GM20431 (cell line): ENCODE data around the gene ANKMY1.

Experiments
- in situ Hi-C: fragments of 300-500 bp; cut with MseI, MboI; formaldehyde crosslinking; loops from one replicate; pipeline ENCODE4 v1.15.0; 2020; ENCODE audit warnings: low sequenced_read_pairs; ENCODE audit not compliant: unreplicated experiment

The ANKMY1 gene

DNA sequence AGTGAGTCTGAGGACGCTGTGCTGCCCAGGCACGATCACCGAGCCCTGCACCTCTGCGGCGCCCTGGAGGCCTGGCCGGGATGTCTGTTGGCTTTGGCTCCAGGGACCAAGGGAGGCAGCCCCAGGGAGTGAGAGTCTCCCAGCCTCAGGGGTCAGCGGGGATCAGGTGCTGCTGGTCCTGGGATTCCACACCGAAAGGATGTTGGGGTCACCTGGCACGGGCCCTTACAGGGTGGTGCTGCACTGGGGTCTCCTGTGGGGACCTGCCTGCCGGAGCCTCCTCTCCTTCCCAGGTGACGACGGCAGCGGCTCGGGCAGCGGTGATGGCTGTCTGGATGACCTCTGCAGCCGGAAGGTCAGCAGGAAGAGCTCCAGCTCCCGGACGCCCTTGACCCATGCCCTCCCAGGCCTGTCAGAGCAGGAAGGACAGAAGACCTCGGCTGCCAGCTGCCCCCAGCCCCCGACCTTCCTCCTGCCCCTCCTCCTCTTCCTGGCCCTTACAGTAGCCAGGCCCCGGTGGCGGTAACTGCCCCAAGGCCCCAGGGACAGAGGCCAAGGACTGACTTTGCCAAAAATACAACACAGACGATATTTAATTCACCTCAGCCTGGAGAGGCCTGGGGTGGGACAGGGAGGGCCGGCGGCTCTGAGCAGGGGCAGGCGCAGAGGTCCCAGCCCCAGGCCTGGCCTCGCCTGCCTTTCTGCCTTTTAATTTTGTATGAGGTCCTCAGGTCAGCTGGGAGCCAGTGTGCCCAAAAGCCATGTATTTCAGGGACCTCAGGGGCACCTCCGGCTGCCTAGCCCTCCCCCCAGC lies 91.8 kb downstream of the ANKMY1 start:
- in situ Hi-C loops, result no loop called here

DNA sequence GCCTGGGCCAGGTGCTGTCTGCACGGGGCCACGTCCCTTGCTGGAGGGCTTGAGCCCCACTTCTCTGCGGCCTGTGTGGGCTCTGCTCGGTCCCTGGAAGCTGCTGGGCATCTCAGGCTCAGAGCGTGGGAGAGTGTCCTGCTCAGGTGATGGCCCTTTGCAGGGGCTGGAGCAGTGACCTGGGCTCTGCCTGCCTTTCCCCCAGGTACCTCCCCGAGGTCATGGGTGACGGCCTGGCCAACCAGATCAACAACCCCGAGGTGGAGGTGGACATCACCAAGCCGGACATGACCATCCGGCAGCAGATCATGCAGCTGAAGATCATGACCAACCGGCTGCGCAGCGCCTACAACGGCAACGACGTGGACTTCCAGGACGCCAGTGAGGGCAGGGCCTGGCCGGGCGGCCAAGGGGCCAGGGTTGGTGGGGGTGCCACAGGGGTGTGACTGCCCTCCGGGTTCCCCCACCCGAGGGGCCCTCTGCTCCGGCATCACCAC lies 92.5 kb downstream of the ANKMY1 start:
- in situ Hi-C loops, result no loop called here

DNA sequence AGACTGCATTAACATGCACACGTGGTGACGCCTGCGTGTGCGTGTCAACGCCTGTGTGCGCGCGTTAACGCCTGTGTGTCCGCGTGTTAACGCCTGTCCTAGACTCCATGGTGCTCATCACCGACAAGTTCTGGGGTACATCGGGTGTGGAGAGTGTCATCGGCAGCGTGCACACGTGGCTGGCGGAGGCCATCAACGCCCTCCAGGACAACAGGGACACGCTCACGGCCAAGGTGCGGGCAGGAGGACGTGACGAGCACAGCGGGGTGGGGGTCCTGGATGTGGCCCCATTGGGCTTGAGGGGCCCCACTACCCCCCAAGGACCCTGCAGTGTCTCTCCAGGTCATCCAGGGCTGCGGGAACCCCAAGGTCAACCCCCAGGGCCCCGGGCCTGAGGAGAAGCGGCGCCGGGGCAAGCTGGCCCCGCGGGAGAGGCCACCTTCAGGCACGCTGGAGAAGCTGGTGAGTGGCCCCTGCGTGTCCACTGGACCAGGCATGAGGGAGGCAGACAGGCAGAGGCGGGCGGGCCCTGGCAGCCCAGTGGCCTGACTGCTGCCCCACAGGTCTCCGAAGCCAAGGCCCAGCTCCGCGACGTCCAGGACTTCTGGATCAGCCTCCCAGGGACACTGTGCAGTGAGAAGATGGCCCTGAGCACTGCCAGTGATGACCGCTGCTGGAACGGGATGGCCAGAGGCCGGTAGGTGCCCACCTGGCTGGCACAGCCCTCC lies 93.1 kb downstream of the ANKMY1 start:
- in situ Hi-C loops, result no loop called here

DNA sequence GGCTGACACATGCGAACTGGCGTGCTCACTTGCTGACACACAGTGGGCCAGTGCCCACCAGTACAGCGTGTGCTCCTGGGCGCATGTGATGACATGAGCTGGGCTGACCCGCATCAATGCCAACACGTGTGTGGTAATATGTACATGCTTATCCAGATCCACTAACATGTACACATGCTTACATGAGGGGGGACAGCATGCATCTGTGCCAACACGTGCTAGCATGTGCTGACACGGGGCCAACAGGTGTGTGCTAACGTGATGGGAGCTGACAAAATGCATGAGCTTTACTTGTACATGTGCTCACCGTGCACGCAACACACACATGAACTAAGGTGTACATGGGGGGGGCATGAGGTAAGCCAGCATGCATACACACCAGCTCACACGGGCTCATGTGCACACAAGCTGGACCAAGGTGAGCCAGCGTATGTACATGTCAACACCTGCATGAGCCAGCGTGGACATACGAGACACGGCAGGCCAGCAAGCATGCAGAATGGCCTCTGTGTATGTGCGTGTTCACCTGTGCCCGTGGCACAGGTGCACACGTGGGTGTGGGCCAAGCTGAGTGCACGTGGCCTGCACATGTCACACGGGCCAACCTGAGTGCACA lies 93.8 kb downstream of the ANKMY1 start:
- in situ Hi-C loops, result no loop called here

DNA sequence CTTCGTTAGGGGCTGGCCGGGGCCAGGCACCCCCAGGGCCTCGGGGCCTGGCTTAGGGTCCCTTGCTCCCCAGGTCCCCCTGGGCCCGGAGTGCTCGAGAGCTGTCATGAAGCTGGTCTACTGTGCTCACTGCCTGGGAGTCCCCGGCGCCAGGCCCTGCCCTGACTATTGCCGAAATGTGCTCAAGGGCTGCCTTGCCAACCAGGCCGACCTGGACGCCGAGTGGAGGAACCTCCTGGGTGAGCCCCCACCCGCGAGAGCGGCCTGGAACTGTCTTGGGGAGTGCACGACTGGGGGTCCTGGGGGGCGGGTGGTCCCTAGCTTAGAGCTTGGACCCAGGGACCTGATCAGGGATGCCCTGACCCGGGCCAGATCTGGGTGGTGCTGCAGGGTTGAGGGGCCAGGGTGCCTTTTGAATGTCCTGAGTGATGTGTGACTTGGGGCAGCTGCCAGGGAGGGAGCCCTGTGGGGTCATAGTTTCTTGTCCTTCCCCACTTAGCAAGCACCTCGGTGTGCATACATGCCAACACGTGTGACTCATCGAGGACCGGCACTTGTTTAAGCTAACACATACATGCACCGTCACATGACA lies 94.4 kb downstream of the ANKMY1 start:
- in situ Hi-C loops, result no loop called here

DNA sequence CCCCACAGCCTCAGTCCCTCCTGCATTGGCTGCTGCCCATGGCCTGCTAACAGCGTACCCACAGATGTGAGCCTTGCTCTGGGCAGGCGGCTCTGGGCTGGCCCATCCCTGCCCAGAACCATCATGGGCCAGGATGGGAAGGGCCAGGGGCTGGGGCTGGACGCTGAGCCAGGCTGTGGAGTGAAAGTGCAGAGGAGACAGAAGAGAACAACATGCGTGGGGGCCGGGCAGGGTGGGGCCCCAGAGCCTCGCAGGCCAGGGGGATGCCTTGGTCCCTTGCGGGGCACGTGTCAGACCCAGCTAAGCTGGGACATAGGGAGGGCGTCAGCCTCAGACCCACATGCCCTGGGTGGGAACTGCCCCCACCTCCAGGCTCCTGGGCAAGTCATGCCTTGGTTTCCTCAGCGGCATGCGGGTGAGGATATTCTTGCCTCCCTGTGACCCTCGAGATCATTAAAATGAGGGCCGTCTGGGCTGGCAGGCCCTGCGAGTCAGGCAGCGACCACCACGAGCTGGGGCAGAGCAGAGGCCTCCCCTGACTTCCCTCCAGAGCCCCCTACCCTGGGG lies 95.0 kb downstream of the ANKMY1 start:
- in situ Hi-C loops, result no loop called here

DNA sequence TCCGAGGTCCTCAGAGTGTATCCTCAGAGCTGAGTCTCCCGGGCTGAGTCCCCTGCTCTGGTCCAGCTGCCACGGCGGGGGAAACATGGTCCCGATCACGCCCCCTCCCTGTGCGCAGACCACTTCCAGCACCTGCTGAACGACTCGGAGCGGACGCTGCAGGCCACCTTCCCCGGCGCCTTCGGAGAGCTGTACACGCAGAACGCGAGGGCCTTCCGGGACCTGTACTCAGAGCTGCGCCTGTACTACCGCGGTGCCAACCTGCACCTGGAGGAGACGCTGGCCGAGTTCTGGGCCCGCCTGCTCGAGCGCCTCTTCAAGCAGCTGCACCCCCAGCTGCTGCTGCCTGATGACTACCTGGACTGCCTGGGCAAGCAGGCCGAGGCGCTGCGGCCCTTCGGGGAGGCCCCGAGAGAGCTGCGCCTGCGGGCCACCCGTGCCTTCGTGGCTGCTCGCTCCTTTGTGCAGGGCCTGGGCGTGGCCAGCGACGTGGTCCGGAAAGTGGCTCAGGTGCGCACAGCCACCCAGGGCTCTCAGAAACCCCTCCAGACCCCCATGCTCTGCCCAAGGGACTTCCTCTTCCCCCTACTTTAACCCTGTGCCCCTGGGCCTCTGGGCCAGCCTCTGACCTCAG lies 95.6 kb downstream of the ANKMY1 start:
- in situ Hi-C loops, result no loop called here

DNA sequence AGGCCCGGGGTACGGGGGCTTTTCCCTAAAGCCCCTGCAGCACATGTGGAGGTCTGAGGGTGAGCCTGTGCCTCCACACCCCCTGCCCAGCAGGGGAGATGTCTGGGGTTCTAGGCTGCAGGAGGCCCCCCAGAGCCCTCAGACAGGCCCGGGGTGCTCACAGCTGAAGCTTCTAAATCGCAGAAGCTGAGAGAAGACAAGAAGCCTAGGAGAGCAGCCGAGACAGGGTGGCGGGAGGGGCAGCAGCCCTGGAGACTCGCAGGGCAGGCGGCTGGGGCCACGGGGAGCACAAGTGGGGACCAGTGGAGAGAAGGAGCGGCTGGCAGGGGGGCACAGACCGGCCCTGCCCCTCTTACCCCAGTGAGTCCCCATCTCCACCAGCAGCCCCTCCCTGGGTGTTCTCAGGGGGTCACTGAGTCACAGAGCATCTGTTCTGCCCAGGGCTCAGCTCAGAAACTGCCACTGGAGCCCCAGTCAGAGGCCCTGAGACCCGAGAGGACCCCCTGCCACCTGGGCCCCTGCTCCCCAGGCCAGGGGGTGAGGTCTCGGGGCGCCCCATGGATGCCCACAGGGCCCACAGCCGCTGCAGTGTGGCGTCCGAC lies 96.2 kb downstream of the ANKMY1 start:
- in situ Hi-C loops, result no loop called here

DNA sequence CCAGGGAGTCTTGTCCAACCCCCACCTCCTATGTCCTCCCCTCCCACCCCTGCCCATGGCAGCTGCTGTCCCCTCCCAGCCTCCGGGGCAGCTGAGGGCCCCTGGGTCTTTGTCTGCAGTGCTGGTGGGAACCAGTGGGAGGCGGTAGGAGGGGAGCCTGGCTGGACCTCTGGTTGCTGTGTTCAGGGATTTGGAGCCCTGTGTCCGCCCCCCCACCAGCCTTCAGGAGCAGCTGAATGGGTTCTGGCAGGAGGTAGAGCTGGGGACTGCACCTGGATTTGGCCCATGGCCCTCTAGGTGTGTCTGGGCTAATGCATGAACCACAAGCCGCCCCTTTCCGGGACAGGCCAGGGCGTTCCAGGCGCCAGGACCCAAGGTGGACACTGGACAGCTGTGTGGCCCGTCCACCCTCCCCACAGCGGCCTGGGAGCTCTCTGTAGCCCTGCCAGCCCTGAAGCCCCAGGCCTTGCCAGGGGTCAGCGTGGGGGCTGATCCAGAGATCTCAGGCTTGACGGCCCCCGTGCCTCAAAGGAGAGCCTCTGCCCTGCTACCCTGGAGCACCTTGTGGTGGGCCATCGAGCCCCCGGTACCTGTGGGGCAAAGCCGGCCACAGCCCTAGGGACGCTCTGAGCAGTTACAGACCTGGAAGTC lies 96.9 kb downstream of the ANKMY1 start:
- in situ Hi-C loops, result no loop called here

DNA sequence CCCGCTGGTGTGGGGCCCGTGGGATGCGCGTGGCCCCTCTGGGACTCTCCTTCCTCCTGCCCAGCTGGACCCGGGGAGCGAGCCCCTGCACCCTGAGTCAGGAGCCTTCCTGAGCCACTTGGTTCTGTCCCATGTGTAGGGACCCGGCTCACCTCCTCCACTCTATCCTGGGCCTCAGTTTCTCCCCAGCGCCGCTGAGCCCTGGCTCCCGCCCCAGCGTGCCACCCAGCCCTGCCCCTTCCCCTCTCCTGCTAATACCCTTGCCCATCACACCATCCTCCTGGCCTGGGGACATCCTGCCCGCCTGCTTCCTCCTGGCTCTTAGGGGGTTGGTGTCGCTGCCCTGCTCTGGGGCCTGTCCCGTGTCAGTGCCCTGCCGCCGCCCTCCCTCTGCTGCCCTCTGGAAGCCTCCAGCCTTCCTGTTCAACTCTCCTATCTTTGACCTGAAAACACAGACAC lies 97.5 kb downstream of the ANKMY1 start:
- in situ Hi-C loops, result no loop called here

DNA sequence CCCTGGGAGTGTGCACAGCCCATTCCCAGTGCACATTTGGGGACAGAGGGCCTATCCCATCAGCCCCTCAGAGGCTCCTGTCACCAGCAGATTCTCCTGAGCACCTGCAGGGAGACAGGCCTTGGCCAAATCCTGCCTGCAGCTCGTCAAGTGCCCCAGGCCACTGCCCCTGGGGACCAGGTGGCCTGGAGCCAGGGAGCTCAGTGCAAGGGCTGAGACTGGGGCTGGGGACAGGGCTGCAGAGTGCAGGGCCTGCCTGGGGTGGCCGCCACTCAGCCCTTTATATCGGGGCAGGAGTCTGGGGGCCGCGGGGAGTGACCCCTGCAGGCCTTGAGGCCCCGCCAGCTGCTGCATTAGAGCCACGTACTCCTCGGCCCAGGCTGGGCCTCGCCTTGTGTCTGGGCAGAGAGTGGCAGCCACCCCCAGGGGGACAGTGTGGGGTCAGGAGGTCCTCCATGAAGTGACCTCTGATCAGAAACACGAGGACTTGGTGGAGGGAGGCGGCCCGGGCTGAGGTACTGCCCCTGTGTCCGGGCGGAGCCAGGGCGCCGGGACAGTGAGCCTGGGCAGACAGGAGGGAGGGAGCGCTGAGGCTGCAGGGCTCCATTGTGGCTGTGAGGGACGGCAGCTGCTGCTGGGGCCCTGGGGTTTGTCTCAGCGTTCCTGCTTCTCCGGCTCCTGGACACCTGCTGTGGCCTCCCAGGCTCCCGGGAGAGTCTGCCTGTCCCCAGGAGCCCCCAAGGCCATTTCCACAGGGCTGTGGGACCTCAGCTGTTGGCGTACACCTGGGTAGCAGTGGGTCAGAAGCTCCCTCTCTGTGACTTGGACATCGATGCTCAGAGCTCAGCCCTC lies 98.2 kb downstream of the ANKMY1 start:
- in situ Hi-C loops, result no loop called here

DNA sequence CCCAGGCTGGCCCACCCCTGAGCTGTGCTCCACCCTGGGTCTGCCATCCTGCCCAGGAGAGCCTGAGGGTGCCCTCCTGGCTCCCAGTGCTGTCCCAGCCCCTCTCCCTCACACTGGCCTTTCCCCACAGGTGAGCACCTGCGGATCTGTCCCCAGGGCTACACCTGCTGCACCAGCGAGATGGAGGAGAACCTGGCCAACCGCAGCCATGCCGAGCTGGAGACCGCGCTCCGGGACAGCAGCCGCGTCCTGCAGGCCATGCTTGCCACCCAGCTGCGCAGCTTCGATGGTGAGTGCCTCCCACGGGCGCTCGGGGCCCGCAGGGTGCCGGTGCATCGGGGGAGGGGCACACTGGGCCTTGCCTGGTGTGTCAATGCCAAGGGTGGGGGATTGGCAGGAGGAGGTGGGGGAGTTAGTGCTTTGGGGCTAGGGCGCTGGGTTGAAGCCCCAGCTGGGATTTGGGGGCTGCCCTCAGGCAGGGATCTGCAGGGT lies 98.8 kb downstream of the ANKMY1 start:
- in situ Hi-C loops, result no loop called here

DNA sequence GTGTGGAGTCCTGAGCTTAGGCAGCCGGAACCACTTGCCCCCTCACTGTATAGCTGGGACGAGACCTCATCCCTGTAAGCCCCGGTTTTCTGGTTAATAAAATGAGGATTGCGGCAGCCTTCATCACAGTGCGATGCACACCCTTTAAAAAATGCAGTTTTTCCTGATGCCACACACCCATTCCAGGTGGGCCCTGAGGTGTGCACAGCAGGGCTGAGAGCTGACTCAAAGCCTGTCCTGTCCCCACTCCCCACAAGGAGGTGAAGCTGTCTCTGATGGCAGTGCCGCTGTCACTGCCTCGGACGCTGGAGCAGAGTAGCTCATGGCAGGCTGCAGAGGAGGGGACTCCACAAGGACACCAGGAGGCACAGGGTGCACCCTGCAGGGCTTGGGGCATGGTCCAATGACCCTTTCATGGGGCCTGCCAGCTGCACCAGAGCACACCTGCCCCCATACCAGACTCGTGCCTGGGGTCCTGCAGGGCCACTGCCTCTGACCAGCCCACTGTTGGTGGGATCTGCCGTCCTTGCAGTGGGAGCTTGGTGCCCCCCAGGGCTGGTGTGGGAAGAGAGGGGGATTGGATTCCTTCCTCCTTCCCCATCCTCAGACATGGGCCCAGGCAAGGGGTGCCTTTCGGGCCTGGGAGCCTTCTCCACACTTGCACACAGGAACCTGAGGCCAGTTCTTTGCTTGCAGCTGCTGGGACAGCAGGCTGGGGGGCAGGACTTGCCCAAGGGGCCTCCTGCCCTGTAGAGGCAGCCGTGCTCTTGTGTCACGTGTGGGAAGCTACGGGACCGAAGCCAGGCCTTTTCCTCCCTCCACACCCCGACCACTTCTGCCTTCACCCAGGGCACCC lies 99.5 kb downstream of the ANKMY1 start:
- in situ Hi-C loops, result no loop called here

DNA sequence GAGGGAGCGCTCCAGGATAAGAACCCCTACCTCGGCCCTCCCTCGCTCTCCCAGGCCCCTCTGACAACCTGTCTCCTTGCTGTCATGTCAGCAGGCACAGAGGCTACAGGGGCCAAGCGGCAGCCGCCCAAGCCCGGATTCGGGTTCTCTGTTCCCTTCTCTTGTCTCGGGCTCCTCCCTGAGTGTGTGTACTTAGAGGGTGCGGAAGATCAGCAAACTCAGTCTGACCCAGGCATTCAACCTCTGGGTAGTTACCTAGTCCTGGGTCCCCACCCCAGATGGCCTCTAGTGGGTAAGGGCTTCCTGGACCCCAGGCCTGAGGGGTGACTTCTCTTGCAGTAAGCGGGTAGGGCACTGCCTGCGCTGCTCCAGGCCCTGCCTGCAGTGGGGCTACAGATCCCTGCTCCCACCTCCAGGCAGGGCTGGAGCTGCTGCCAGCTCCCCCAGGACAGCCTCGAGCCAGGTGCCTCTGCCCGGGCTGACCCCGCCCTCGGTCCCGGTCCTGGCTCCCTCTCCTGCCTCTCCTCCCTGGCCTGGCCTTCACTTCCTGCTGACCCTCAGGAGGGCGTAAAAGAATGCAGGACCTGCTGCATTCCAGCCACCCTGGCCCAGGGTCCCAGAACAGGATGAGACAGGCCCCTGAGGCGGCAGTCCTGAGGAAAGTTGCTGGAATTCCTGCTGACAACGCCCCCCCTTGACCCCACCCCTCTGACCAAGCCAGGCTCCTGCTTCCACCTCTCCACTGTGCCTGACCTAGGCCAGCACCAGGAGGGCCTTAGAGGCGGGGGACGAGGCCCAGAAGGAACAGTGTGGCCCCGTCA lies 100.4 kb downstream of the ANKMY1 start:
- in situ Hi-C loops, result no loop called here

DNA sequence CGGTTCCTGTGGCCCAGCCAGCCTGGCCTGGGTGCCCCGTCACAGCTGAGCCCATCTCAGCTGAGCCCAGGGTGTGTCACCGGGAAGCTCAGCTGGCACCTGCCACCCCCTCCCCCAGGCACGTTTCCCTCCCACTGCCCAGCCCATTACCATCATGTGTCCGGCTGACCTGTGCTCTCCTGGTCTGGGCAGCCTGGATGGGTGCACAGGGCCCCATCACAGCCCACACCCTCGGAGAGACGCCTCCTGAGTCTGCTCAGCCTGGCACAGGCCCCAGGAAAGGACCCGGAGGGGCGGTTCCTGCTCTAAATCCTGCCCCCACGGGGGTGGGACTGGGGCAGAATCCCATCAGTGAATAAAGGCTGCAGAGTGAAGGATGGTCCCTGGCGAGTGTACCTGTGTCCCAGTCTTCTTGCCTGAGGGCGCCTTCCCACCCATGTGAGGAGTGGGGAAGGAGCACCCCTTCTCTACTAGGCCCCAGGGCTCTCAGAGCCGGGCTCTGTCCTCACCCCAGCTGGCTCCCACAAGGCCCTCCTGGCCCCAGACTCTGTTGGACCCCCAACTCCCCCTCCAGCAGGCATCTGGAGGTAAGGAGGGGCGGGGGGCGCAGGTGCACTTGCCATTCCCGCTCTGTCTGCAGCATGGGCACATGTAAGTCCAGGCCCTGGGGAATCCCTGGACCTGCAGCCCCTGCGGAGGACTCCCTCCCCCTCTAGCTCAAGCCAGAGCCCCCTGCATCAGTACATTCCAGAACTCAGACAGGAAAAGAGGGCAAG lies 101.2 kb downstream of the ANKMY1 start:
- in situ Hi-C loops, result no loop called here
